Measurements from ENCODE around the gene CRY2. TPM values are rescaled to one million over a fixed set of nuclear protein-coding genes. Genes with fewer than 3 reads are reported as not detected.
"Not testable (repeated sequence)": the region's sequence is repeated elsewhere in the genome, so short reads cannot be mapped to it uniquely, and the experiment has no call there.

Gene CRY2
- total RNA-seq, 1 donor: 19.6 TPM

GRCh38 chr11:45827123-45827522 lies 20.2 kb upstream of the CRY2 start:
- TF ChIP-seq CTCF (IDR thresholded peaks at IDR 0.05; ENCODE audit: insufficient read depth, low read length): no peak
- H3K4me3 ChIP-seq (ENCODE audit: low read depth, low read length): no peak overlapping the region
- no peak for DNase-seq (ENCODE audit: low read depth)

DNA sequence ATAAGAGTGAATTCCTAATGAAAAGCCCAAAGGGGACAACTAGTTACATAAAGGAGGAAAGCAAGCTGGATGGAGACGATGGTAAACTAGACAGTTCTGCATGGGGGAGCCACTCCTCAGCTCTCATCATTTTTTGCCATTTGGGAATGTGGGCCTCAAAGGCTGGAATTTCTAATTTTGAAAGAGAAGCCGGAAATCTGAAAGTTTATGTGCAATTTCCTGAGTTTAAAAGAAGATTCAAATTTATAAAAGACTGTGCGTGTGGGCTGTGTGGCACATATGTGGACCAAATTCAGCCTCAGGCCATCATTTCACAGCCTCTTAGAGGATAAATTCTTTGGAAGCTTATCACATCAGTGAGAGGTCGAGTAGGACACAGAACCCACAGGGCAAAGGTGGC lies 18.3 kb upstream of the CRY2 start:
- no peak overlapping the region for H3K4me3 ChIP-seq (ENCODE audit: low read depth, low read length)
- TF ChIP-seq CTCF (IDR thresholded peaks at IDR 0.05; ENCODE audit: insufficient read depth, low read length): no peak
- DNase-seq (ENCODE audit: low read depth): no peak

GRCh38 chr11:45830596-45830995 lies 16.7 kb upstream of the CRY2 start:
- DNase-seq (ENCODE audit: low read depth): no peak
- TF ChIP-seq CTCF (IDR thresholded peaks at IDR 0.05; ENCODE audit: insufficient read depth, low read length): no peak
- no peak overlapping the region for H3K4me3 ChIP-seq (ENCODE audit: low read depth, low read length)

DNA sequence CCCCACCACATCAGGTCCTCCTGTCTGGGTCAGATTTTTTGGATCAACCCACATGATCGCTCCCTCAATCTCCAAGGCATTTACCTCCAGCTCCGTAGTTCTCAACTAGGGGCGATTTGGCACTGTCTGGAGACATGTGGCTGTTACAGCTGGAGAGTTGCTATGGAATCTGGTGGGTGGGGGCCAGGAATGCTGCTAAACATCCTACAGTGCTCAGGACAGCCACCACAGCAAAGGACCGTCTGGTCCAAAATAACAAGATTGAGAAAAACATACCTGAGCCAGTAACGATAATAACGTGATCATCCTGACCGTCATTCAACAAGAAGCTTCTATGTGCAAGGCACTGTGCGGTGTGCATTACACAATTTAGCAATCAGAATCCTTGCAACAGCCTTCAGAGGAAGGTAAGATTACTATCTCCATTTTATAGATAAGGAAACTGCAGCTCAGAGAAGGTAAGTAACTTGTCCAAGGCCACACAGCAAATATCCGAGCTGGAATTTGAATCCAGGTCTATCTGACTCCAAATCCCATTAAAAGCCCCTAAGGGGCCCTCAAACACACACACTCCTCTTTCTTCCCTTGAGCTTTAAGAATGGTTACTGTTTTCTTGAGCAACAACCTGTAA lies 14.3 kb upstream of the CRY2 start:
- no peak overlapping the region for H3K4me3 ChIP-seq (ENCODE audit: low read depth, low read length)
- no peak for DNase-seq (ENCODE audit: low read depth)
- no peak for TF ChIP-seq CTCF (IDR thresholded peaks at IDR 0.05; ENCODE audit: insufficient read depth, low read length)

DNA sequence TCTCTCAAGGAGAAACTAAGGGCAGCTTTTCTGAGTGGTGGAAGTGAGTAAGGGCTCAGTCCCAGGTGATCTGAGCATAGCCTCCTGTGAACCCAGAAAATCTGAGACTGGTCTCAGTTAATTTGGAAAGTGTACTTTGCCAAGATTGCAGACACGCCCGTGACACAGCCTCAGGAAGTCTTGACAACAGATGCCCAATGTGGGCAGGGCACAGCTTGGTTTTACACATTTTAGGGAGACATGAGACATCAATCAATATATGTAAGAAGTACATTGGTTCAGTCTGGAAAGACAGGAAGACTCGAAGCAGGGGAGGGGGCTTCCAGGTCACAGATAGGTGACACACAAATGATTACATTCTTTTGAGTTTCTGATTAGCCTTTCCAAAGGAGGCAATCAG lies 13.5 kb upstream of the CRY2 start:
- H3K4me3 ChIP-seq (ENCODE audit: low read depth, low read length): no peak overlapping the region
- DNase-seq (ENCODE audit: low read depth): no peak
- no peak for TF ChIP-seq CTCF (IDR thresholded peaks at IDR 0.05; ENCODE audit: insufficient read depth, low read length)

DNA sequence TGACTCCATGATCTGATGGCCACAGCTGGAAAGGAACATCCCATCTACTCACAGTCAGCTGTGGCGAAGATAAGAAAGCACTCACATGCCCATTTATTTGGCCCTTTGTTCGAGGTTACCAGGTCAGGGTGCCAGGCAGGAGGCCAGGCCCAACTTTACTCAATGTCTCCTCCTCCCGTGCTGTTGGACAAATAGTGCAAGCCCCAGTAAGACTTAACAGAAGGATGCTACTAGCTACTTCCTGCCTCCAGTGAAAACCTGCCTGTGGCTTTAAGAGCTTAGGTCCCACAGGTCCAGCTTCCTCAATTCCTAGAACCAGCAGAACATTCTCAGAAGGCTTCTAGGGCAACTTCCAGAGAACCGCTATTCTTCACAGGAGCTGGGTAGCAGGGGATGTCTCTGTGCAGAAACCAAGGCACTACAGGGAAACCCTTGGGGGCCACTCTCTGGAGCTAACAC lies 12.9 kb upstream of the CRY2 start:
- no peak for DNase-seq (ENCODE audit: low read depth)
- no peak for TF ChIP-seq CTCF (IDR thresholded peaks at IDR 0.05; ENCODE audit: insufficient read depth, low read length)
- no peak overlapping the region for H3K4me3 ChIP-seq (ENCODE audit: low read depth, low read length)

- TF ChIP-seq CTCF (IDR thresholded peaks at IDR 0.05; ENCODE audit: insufficient read depth, low read length): no peak
- DNase-seq (ENCODE audit: low read depth): no peak
These were observed 8.1 kb upstream of the CRY2 start for GRCh38 chr11:45839204-45839603.

DNA sequence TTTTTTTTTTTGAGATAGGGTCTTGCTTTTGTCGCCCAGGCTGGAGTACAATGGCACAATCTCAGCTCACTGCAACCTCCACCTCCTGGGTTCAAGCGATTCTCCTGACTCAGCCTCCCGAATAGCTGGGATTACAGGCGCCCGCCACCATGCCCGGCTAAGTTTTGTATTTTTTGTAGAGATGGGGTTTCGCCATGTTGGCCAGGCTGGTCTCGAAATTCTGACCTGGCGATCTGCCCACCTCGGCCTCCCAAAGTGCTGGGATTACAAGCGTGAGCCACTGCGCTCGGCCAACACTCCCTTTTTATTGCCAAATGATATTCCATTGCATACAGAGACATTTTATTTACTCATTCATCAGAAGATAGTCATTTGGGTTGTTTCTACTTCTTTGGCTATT lies 7.0 kb upstream of the CRY2 start:
- H3K4me3 ChIP-seq (ENCODE audit: low read depth, low read length); DNase-seq (ENCODE audit: low read depth): not testable (repeated sequence)

More at GRCh38 chr11:45839204-45839603, 8.1 kb upstream of the CRY2 start:
- H3K4me3 ChIP-seq (ENCODE audit: low read depth, low read length): no peak overlapping the region

Measured in fibroblast of the aortic adventitia (primary cell).